GM12892 (cell line): ENCODE data around the gene KLHL30.

Experiments
- POLR2A ChIP-seq: IDR thresholded peaks from 2 replicates; pipeline ENCODE4 v1.6.1; 2011; ENCODE audit warnings: low read depth, low read length, control low read depth
- POLR2AphosphoS5 ChIP-seq: IDR thresholded peaks from 2 replicates; pipeline ENCODE4 v1.6.1; 2011; ENCODE audit warnings: low read depth, low read length, control low read depth

- no peak for TF ChIP-seq POLR2A
- TF ChIP-seq POLR2AphosphoS5 = no peak
These were observed 2.8 kb upstream of the KLHL30 start for GRCh38 chr2:238135601-238136150.
